ENCODE measurements around the gene ZNHIT1.

The ZNHIT1 gene

GRCh38 chr7:101216860-101217387 lies 1.0 kb upstream of the ZNHIT1 start:
- peak overlapping the region; percentile 96 for H3K4me3 ChIP-seq (ENCODE audit: low read depth, low read length)
- no peak for DNase-seq (ENCODE audit: low read depth)
- TF ChIP-seq CTCF (IDR thresholded peaks at IDR 0.05; ENCODE audit: control insufficient read depth, extremely low read depth, insufficient read depth): no peak

GRCh38 chr7:101218236-101219125 lies 516 bp downstream of the ZNHIT1 start:
- DNase-seq (ENCODE audit: low read depth): no peak
- TF ChIP-seq CTCF (IDR thresholded peaks at IDR 0.05; ENCODE audit: control insufficient read depth, extremely low read depth, insufficient read depth): no peak
- peak overlapping the region; percentile 96 for H3K4me3 ChIP-seq (ENCODE audit: low read depth, low read length)

GRCh38 chr7:101220295-101220694 lies 2.3 kb downstream of the ZNHIT1 start:
- no peak overlapping the region for H3K4me3 ChIP-seq (ENCODE audit: low read depth, low read length)
- DNase-seq (ENCODE audit: low read depth): no peak
- TF ChIP-seq CTCF (IDR thresholded peaks at IDR 0.05; ENCODE audit: control insufficient read depth, extremely low read depth, insufficient read depth): no peak

- no peak overlapping the region for H3K4me3 ChIP-seq (ENCODE audit: low read depth, low read length)
- no peak for DNase-seq (ENCODE audit: low read depth)
- TF ChIP-seq CTCF (IDR thresholded peaks at IDR 0.05; ENCODE audit: control insufficient read depth, extremely low read depth, insufficient read depth): no peak
Measured at GRCh38 chr7:101222275-101222830, 4.4 kb downstream of the ZNHIT1 start.

- no peak overlapping the region for H3K4me3 ChIP-seq (ENCODE audit: low read depth, low read length)
- TF ChIP-seq CTCF (IDR thresholded peaks at IDR 0.05; ENCODE audit: control insufficient read depth, extremely low read depth, insufficient read depth): no peak
- no peak for DNase-seq (ENCODE audit: low read depth)
Measured at GRCh38 chr7:101223528-101223927, 5.6 kb downstream of the ZNHIT1 start.

- no peak for TF ChIP-seq CTCF (IDR thresholded peaks at IDR 0.05; ENCODE audit: control insufficient read depth, extremely low read depth, insufficient read depth)
- no peak overlapping the region for H3K4me3 ChIP-seq (ENCODE audit: low read depth, low read length)
- no peak for DNase-seq (ENCODE audit: low read depth)
Measured at GRCh38 chr7:101225650-101226049, 7.7 kb downstream of the ZNHIT1 start.
